KMS-11 (cell line): ENCODE measurements around the gene ZFAND3.

ENCODE experiments used
- H2AFZ ChIP-seq: fragments of 200-600 bp; sonication (generic); 2 replicates; pipeline ENCODE4 v1.6.1; 2016; ENCODE audit warnings: antibody characterized with exemption, mixed run types, low read depth
- H3K27ac ChIP-seq: fragments of 200-600 bp; sonication (generic); 2 replicates; pipeline ENCODE4 v1.6.1; 2016; ENCODE audit warnings: mild to moderate bottlenecking, mixed run types
- H3K27me3 ChIP-seq: fragments of 200-600 bp; sonication (generic); 2 replicates; pipeline ENCODE4 v1.6.1; 2017; ENCODE audit warnings: mild to moderate bottlenecking, low read depth, mixed run types, moderate library complexity; ENCODE audit not compliant: insufficient read depth
- H3K36me3 ChIP-seq: fragments of 200-600 bp; sonication (generic); 2 replicates; pipeline ENCODE4 v1.6.1; 2017; ENCODE audit warnings: mild to moderate bottlenecking, mixed run types; ENCODE audit not compliant: insufficient read depth
- H3K4me1 ChIP-seq: fragments of 200-600 bp; sonication (generic); 2 replicates; pipeline ENCODE4 v1.6.1; 2016; ENCODE audit warnings: mild to moderate bottlenecking, low read depth, mixed run types; ENCODE audit not compliant: poor library complexity, severe bottlenecking
- H3K4me2 ChIP-seq: fragments of 200-600 bp; sonication (generic); 2 replicates; pipeline ENCODE4 v1.7.0; 2016; ENCODE audit warnings: mild to moderate bottlenecking, mixed run types
- H3K4me3 ChIP-seq: fragments of 200-600 bp; sonication (generic); IDR thresholded peaks from 2 replicates; pipeline ENCODE4 v1.6.1; 2017; ENCODE audit warnings: low read depth, low read length, mixed read lengths; ENCODE audit not compliant: insufficient read depth
- H3K79me2 ChIP-seq: fragments of 200-600 bp; sonication (generic); 2 replicates; pipeline ENCODE4 v1.6.1; 2016; ENCODE audit warnings: low read depth, mixed run types; ENCODE audit not compliant: insufficient read depth
- H3K9ac ChIP-seq: fragments of 200-600 bp; sonication (generic); 2 replicates; pipeline ENCODE4 v1.6.1; 2016; ENCODE audit warnings: mild to moderate bottlenecking, mixed run types
- H4K20me1 ChIP-seq: fragments of 200-600 bp; sonication (generic); 2 replicates; pipeline ENCODE4 v1.6.1; 2016; ENCODE audit warnings: mild to moderate bottlenecking, mixed run types; ENCODE audit not compliant: insufficient read depth
- CTCF ChIP-seq: fragments of 200-600 bp; sonication (generic); conservative IDR thresholded peaks from 2 replicates; pipeline ENCODE4 v1.6.1; 2017; ENCODE audit warnings: low read depth, mild to moderate bottlenecking, antibody characterized with exemption, low read length, moderate library complexity, mixed read lengths

ZFAND3 gene

GRCh38 chr6:38191418-38191817, 371.9 kb downstream of the ZFAND3 start:
- Histone ChIP-seq H3K27me3 (no peaks in the 10 kb centered on the region), H3K9ac (no peak overlapping the region), H2AFZ (no peak overlapping the region), H3K79me2 (no peaks in the 10 kb centered on the region), H4K20me1 (no peaks in the 10 kb centered on the region), H3K4me1 (no peaks in the 10 kb centered on the region), H3K4me3 (no peak overlapping the region), H3K27ac (no peak overlapping the region), H3K36me3 (no peaks in the 10 kb centered on the region), H3K4me2 (no peak overlapping the region)
- no peak for TF ChIP-seq CTCF

GRCh38 chr6:38192011-38192410, 372.5 kb downstream of the ZFAND3 start:
- Histone ChIP-seq H3K9ac (no peak overlapping the region), H3K79me2 (no peaks in the 10 kb centered on the region), H3K4me1 (no peaks in the 10 kb centered on the region), H4K20me1 (no peaks in the 10 kb centered on the region), H3K36me3 (no peaks in the 10 kb centered on the region), H3K4me2 (no peak overlapping the region), H3K4me3 (no peak overlapping the region), H2AFZ (no peak overlapping the region), H3K27me3 (no peaks in the 10 kb centered on the region), H3K27ac (no peak overlapping the region)
- TF ChIP-seq CTCF, result no peak

- H2AFZ ChIP-seq, result no peak overlapping the region
- TF ChIP-seq CTCF, result no peak
- no peaks in the 10 kb centered on the region for H3K36me3 ChIP-seq
- H3K9ac ChIP-seq, result no peak overlapping the region
- H3K27me3 ChIP-seq, result no peaks in the 10 kb centered on the region
- no peaks in the 10 kb centered on the region for H3K79me2 ChIP-seq
- H3K27ac ChIP-seq, result no peak overlapping the region
- H4K20me1 ChIP-seq, result no peaks in the 10 kb centered on the region
- H3K4me2 ChIP-seq, result no peak overlapping the region
- no peaks in the 10 kb centered on the region for H3K4me1 ChIP-seq
- no peak overlapping the region for H3K4me3 ChIP-seq
These were observed 373.0 kb downstream of the ZFAND3 start for GRCh38 chr6:38192487-38192886.

- H3K9ac ChIP-seq, result no peak overlapping the region
- H4K20me1 ChIP-seq, result no peaks in the 10 kb centered on the region
- no peak overlapping the region for H3K4me2 ChIP-seq
- H3K27ac ChIP-seq, result no peak overlapping the region
- H3K27me3 ChIP-seq, result no peaks in the 10 kb centered on the region
- no peak overlapping the region for H2AFZ ChIP-seq
- no peak for TF ChIP-seq CTCF
- no peaks in the 10 kb centered on the region for H3K79me2 ChIP-seq
- H3K4me3 ChIP-seq, result no peak overlapping the region
- H3K36me3 ChIP-seq, result no peaks in the 10 kb centered on the region
- H3K4me1 ChIP-seq, result no peaks in the 10 kb centered on the region
These were observed 373.5 kb downstream of the ZFAND3 start for GRCh38 chr6:38193051-38193450.
